NCI-H774 (cell line): ENCODE data around the gene HOXA11.

Experiments used
- DNase-seq: peaks from one replicate; lab custom pipeline; 2025; lab: John Stamatoyannopoulos, UW

HOXA11 gene

DNA sequence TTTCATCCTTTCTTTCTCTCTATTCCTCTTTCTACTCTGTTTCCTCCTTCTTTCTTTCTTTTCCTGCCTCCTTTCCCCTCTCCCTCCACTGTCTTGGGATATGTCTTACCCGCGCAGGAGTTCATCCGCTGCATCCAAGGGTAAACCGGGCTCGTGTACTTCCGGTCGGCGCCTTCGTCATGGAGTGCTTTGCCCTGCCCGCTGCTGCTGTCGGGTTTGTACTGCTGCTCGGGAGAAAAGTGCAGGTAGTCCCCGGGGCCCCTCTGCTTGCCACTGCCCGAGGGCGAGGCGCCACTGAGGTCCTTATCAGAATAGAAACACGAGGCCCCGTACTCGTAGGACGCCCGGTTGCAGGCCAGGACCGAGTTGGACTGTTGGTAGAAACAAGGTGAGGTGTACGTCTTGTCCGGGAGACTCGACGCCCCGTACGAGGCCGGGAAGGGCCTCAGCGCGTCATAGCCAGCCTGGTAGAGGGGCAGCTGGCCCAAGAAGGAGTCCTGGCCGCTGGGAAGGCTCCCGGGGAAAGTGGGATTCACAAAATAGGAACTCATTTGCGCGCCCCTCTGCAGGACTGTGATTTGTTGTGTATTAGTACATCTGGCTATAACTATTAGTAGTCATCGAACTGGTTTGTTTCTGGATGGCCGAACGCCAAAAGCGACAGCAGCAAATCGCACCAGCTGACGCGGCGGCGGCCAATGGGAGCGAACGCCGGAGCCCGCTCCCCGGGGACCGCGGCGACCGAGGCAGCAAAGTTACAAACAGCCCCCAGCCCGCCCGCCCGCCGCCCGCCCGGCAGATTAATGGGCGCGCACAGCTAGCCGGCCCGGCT is 37.6 kb downstream of the HOXA11 start, which contains the start of gene HOXA6:
TSS of gene HOXA6 (minus strand) at position 576 of the 832 bp plus-strand sequence. CDS start at position 551, 25 bp downstream.
- no peak for DNase-seq

GRCh38 chr7:27146491-27147198 is 38.4 kb downstream of the HOXA11 start:
- DNase-seq = no peak

GRCh38 chr7:27145914-27146412 is 39.1 kb downstream of the HOXA11 start:
- no peak for DNase-seq

- no peak for DNase-seq
Measured at GRCh38 chr7:27145165-27145913, 39.7 kb downstream of the HOXA11 start.

DNA sequence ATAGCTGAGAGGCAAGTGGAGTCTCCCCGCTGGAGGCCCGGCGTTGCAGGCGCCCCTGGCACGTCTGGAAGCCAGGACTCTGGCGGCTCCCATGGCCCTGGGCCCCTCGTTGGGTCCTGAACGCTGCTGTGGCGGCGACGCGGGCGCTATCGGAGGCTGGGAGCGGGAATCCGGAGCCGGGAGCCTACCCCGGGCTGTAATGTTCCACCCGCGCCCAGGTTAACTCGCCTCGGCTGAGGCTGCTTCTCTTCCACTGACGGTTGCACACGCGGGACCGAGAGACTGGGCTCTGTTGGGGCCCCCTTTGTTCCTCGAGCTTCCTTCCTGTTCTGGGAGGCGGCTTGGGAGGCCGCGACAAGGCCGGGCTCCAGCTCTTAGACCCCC is 40.3 kb downstream of the HOXA11 start:
- DNase-seq = no peak

DNA sequence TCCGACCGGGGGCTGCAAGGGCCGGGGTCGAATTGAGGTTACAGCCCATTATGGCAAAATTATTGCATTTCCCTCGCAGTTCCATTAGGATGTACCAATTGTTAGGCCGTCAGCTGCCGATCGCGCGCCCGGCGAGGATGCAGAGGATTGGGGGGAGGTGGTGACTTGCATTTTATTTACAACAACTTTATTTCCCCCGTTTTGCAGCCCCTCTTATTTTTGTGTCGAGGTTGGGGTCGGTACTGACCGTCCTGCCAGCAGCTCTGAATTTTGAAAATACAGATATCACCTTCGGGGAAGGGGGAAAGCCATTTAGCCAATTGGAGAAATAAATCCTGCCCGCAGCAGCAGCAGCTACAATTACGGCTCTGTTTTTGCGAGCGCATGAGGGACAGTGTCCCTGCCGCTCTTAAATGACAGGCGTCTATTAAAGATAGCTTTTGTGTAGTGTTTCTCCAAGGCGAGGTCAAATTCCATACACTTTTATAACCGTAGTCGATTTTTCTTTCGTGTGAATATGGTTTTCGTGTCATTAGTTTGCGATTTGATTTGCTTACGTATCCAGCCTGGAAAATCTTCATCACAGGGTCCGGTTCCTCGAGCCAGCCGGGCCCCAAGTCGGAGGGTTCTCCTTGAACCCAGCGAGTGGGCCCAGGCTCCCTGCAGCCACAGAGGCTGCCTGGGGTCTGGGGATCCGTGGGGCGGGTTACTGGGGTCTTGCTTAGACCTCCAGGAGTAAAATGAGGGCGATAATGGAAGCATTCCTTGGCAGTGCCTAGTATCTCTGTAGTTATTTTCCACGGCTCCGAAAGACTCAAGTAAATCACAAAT is 40.9 kb downstream of the HOXA11 start:
- DNase-seq = no peak

- no peak for DNase-seq
Measured at GRCh38 chr7:27143023-27143949, 41.7 kb downstream of the HOXA11 start, which contains the start of gene HOXA5. TSS of gene HOXA5 (minus strand) at chr7:27143681. CDS start at chr7:27143607, 74 bp downstream.

- no peak for DNase-seq
Measured at GRCh38 chr7:27142580-27143022, 42.4 kb downstream of the HOXA11 start.

DNA sequence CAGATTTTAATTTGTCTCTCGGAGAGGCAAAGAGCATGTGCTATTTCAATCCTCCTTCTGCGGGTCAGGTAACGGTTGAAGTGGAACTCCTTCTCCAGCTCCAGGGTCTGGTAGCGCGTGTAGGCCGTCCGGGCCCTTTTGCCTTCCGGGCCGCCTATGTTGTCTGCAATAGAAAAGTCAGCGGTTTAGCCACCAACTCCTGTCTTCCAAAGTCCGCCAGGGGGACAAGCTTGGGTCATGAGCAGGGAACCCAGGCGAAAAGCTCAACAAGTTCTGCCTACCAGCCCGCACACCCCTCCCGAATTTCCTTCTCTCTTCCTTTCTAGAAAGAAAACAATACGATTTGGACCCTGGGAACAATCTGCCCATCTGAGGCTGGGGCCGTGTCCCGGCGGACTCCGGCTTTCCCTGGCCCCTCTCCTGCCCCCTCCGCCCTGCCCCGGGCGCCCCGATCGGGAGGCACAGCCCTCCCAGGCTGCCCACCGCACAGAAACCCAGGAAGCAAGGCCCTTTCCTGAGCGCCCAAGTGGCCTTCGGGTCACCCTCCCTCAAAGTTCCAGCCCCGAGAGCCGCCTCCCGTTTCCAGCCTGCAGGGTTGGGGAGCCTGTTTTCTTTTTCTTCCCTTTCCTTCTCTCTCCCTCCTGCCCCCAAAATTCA is 43.0 kb downstream of the HOXA11 start:
- no peak for DNase-seq

GRCh38 chr7:27141137-27141922 is 43.7 kb downstream of the HOXA11 start:
- DNase-seq = no peak

DNA sequence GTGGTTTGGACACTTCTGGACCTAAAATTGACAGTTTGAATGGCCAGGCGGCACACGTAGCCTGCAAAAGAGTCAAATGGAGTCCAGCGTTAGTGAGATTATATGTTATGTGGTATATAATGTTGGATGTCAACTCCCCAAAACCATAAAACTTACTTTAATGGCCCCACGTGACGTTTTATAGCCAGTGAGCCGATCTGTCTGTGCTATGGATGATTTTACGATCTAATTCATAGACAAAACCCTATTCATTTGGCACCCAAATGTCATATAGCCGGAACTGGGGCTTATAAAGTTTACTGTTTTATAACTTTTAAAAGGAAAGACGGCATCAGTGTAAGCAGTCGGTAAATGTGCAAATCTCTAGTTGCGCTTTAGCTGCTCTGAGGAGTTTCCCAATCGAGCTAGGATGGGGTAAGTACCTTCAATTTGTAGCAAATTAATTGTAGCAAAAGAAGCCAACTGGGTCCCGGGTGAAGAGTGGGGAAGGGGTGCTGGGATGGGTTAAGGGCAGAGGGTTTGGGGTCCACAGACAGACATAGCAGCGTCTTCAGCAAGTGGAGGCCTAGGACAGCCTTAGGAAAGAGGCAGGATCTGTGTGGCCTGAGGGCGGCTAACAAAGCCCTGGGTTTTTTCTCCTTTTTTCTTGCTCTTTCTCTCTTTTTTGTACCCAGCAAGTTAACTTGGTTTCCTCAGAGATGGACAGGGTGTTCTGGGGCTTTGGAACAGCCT is 44.7 kb downstream of the HOXA11 start:
- DNase-seq = no peak

DNA sequence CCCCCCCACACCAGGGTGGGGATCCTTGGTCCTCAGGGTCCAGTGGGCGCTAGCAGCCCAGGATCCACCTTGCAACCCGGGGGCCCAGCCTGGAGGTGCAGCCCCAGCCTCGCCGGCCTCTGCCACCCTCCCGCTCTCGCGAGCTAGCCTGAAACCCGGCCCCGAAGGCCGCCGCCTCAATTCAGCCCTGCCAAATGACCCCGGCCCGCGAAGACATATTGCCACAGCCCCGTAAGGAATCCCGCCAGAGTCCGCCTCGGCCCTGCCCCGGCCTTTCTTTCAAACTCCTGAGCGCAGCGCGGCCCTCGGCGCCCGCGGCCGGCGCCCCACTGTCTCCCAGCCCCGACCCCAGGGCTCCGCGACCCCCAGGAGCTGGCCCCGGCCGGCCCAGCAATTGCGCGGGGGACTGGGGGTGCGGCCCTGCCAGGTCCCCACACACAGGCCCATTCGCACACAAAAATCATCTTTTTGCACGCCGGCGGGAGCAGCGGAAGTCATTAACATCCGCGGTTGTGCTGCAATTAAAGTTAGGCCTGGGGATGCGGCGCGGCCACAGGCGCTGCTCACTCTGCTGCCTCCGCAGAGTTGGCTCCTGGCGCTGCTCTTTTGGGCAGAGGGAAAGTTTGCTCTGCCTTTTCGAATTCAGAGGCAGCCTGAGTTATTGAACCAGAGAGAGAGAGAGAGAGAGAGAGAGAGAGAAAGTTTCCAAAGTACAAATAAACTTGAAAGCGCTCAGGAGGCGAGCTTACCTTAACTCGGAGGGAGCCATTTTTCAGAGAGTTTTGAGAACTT is 45.5 kb downstream of the HOXA11 start:
- no peak for DNase-seq

DNA sequence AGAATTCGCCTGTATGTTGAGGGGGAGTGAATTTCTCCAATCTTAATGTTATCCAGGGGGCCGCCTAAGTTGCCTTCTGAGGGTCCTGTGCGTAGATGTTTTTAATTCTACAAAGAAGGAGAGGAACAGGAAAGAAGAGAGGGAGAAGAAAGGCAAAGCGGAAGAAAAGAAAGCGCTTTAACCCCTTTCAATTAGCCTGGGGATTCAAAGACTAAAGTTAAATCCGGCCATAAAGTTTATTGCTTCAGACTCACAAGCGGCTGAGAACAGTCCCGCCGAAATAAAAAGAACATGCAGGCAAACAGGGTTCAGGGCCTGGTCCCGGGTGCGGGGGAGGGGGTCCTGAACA is 46.1 kb downstream of the HOXA11 start:
- DNase-seq = no peak

GRCh38 chr7:27138472-27138871 is 46.6 kb downstream of the HOXA11 start:
- DNase-seq = no peak

DNA sequence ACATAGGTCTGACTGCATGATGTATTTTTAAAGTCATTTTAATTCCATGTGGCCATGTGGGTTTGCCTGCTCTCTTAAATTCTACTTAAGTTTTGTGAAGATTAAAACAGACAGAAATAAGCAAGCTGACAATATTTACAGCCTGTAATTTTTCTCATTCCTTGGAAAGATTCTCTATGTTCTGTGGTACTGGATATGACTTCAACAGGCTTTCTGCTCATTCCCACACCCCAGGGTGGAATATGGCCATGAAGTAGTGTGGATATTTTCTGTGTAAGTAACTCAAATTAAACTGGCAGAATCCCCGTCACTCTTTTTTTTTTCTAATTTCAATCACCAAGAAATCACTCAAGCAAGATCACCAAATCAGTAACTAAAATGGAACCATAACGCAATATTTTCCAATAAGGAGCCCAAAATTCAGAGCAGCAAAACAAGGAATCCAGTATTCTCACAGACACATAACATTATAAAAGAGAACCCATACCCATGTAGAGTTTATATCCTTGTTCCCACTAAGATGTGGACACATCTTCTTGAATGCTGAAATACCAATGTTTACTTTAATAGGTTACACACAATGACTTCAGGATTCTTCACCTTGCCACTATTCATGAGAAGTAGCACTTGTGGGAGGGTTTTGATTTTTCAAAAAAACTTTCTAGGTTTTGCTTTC is 47.3 kb downstream of the HOXA11 start:
- no peak for DNase-seq

DNA sequence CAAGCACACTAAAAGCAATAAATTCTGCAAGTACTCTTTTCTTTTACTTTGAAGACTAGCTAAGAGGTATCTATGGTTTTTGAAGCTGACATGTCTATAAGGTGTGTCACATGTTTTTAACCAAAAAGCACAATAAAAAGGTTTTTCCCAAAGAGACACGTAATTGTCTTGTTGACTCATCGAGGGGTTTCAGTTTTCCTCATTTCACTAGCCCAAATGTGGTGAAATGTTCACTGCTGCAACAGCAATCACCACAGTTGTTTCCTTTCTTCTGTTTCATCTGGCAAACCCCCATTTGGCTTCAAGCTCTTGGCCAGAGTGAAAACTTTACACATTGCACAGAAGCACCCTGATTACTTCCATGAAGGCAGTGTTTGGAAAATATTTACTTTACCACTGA is 50.6 kb downstream of the HOXA11 start:
- DNase-seq = no peak
